Left kidney (tissue), 2 donors: ENCODE results near the gene PDXK. TPM values are rescaled to one million over a fixed set of nuclear protein-coding genes. Genes with fewer than 3 reads are reported as not detected.

Source experiments
- DNase-seq: peaks from one replicate; pipeline ENCODE4 v3.0.0-alpha.2; 2013
- polyA plus RNA-seq: library from polyadenylated mRNA; unstranded; fragments of 120-200 nt; gene quantifications from one replicate; pipeline ENCODE4 v1.2.1, GENCODE V29; 2013; ENCODE audit not compliant: insufficient read length

PDXK gene
- polyA plus RNA-seq, 1 donor, result 80.2 TPM

DNA sequence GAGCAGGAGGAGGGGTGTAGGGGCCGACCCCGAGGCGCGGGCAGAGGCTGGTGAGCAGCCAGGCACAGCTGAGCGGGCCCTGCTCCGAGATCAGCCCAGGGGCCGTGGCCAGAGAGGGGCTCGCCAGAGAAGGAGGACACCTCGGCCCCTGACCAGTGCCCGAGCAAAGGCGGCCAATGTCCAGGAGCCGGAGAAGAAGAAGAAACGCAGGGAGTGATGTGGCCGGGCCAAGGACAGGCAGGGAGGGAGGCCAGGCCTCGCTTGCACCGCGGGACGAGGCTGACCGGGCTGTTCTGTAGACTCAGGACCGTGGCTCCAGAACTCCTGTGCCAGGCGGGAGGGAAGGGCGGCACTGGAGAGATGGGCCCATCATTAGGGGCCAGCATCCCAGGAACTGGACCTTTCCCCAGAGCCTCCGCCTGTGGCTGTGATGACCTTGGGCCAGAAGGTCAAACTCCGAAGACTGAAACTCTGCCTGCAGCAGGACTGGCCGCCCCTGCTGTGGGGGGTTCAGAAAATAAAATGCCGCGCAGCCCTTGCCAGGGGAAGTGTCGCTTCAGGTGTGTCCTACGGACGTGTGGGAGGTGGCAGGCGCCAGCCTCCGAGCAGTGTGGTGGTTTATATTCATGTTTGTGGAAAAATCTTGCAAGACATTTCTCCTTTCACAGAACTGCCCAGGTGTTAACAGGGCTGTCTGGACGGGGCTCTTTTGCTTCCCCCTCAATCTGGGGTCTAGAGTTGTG is 84.8 kb downstream of the PDXK start:
- no peak for DNase-seq

GRCh38 chr21:43805275-43805800 is 86.4 kb downstream of the PDXK start:
- DNase-seq, result no peak

DNA sequence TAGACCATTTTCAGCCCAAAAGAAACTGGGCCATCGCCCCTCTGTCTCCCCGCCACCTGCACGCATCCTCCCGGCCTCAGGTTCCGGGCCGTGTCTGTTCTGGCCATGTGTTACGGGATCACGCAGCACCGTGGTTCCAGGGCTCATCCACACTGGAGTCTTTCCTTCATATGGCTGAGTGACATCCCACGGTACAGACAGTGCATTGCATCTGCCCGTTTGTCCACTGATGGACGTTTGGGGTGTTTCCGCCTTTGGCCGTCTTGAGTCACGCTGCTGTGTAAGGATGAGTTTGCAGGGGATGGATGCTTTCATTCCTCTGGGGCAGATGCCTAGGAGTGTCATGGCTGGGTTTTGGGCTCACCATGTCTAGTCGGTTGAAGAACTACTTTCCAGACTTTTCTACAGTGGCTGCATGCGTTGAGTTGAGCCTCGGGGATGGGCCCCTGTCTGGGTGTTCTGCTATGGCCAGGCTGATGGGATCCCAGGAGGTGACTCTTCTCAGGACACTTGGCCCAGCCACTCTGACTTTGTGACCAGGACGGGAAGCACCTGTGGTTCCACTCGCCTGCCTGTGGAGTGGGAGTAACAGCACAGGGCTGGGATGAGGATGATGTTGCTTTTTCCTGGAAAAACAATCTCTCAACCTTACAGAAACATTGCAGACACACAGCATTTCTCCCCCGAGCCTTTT is 87.2 kb downstream of the PDXK start:
- no peak for DNase-seq

- DNase-seq, result no peak
Observed at GRCh38 chr21:43808367-43808766, 89.4 kb downstream of the PDXK start.

- DNase-seq, result no peak
Observed at GRCh38 chr21:43808832-43809251, 89.9 kb downstream of the PDXK start.

DNA sequence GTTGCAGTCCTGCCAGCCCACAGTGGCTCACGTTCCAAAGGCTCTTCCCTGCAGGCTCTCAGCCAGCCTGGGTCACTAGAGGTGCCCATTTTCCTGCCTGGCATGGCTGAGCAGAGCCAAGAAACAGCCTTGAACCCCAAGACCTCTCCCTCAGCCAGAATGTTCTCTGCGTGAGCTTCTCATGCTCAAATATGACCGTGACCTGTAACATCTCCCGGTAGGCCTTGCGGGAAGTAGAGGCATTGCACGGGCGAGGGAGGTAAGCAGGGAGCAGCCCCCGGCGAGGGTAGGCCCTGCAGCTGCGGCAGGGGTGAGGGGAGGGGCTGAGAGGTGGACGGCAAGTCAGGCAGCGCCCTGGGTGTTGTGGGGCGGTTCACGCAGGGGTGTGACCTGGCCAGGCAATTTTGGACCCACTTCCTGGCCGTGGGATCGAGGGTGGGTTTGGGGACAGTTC is 90.4 kb downstream of the PDXK start:
- no peak for DNase-seq

DNA sequence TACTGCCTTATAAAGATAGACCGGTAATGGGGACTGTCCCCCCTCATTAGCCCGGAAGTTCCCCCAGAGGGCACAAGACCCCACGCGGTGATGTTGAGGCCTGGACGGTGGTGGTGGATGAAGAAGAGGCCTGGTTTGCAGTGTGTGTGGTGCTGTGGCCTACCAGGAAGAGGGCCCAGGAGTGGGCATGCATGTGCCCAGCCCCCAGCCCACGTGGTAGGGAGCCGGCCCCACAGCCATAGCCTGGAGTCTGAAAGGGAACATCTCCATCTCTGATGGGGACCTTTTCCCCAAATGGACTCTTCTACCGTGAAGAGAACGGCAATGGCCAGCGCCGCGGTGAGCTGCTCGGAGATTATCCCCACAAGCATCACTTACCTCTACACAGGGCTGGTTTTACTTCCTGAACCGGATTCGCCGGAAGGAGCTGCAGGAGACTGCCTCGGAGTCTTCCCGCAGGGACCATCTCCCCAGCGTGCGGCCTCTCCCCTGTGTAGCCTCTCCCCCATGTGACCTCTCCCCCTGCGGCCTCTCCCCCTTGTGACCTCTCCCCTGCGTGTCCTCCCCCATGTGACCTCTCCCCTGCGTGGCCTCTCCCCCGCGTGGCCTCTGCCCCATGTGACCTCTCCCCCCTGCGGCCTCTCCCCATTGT is 91.0 kb downstream of the PDXK start:
- no peak for DNase-seq

DNA sequence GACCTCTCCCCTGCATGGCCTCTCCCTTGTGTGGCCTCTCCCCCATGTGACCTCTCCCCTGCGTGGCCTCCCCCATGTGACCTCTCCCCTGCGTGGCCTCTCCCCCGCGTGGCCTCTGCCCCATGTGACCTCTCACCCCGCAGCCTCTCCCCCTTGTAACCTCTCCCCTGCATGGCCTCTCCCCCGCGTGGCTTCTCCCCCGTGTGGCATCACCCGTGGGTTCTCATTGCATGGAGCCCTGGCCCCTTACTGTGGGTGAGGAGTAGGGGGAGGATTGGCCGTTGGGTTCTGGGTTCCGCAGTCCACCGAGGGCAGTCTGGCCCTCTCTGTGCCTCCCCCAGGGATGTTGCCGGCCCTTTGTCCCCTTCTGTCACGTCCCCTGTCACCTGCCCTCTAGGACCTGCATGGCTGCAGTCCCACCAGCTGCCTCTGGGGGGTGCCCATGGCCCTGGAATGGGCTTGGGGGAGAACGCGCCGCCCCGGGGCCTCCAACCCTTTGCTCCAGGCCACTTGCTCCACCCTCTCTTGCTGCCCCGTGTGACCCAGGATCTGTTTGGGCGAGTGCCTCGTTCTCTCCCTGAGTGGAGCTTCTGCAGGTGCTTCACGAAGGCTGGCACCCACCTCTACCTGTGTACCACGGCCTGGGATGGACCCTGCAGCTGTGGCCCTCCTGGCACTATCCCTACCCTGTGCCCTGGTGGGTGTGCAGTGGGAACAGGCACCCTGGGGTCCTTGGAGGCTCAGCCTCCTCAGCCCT is 91.8 kb downstream of the PDXK start:
- DNase-seq, result peak; percentile 53

- no peak for DNase-seq
Observed at GRCh38 chr21:43811262-43812105, 92.6 kb downstream of the PDXK start.

Other genes with a start within 250 kb of the PDXK start
- 3.0 TPM for gene HSF2BP, start 59.6 kb upstream of the PDXK start, polyA plus RNA-seq
- 33.7 TPM for gene RRP1B, start 59.6 kb upstream of the PDXK start, polyA plus RNA-seq
- gene CSTB, start 57.2 kb downstream of the PDXK start, polyA plus RNA-seq, result 34.9 TPM
- gene RRP1, start 70.4 kb downstream of the PDXK start, polyA plus RNA-seq, result 29.0 TPM
- gene AGPAT3, start 146.1 kb downstream of the PDXK start, polyA plus RNA-seq, result 70.7 TPM